HG03060 (cell line): ENCODE measurements around the gene MADD.
"Not testable (repeated sequence)": the region's sequence is repeated elsewhere in the genome, so short reads cannot be mapped to it uniquely, and the experiment has no call there.

Experiments
- ATAC-seq: cut with Tn5 transposase; IDR thresholded peaks from one replicate; pipeline ENCODE4 v1.9.1; 2021; ENCODE audit warnings: low read depth, moderate number of reproducible peaks; ENCODE audit not compliant: unreplicated experiment

MADD gene

GRCh38 chr11:47317064-47317828 is 47.3 kb downstream of the MADD start:
- ATAC-seq, result no peak

GRCh38 chr11:47318166-47318565 is 48.2 kb downstream of the MADD start:
- no peak for ATAC-seq

GRCh38 chr11:47324520-47324919 is 54.6 kb downstream of the MADD start:
- ATAC-seq, result no peak

- ATAC-seq, result no peak
Observed at GRCh38 chr11:47325271-47326041, 55.5 kb downstream of the MADD start.

GRCh38 chr11:47326198-47326597 is 56.3 kb downstream of the MADD start:
- ATAC-seq, result no peak

GRCh38 chr11:47327025-47327424 is 57.1 kb downstream of the MADD start:
- no peak for ATAC-seq

- no peak for ATAC-seq
Observed at GRCh38 chr11:47327949-47328348, 58.0 kb downstream of the MADD start.

- no peak for ATAC-seq
Observed at GRCh38 chr11:47328449-47329390, 58.8 kb downstream of the MADD start.

- no peak for ATAC-seq
Observed at GRCh38 chr11:47329431-47329986, 59.6 kb downstream of the MADD start.

- no peak for ATAC-seq
Observed at GRCh38 chr11:47329987-47330931, 60.3 kb downstream of the MADD start.

GRCh38 chr11:47331454-47332302 is 61.7 kb downstream of the MADD start:
- ATAC-seq, result no peak

- no peak for ATAC-seq
Observed at GRCh38 chr11:47332303-47332711, 62.4 kb downstream of the MADD start.

- no peak for ATAC-seq
Observed at GRCh38 chr11:47332791-47333525, 63.0 kb downstream of the MADD start.

- no peak for ATAC-seq
Observed at GRCh38 chr11:47333526-47333845, 63.6 kb downstream of the MADD start.

GRCh38 chr11:47333886-47334443 is 64.0 kb downstream of the MADD start:
- no peak for ATAC-seq

GRCh38 chr11:47334699-47335411 is 64.9 kb downstream of the MADD start:
- not testable (repeated sequence) for ATAC-seq

GRCh38 chr11:47335733-47336132 is 65.8 kb downstream of the MADD start:
- ATAC-seq, result no peak
